ENCODE results near the gene TMEM54. TPM values are rescaled to one million over a fixed set of nuclear protein-coding genes. Genes with fewer than 3 reads are reported as not detected.
A peak's percentile ranks its signal among the peaks of the same experiment; 100 is the strongest.

Gene TMEM54, protein sequence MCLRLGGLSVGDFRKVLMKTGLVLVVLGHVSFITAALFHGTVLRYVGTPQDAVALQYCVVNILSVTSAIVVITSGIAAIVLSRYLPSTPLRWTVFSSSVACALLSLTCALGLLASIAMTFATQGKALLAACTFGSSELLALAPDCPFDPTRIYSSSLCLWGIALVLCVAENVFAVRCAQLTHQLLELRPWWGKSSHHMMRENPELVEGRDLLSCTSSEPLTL
- 6.3 and 30.7 TPM in 2 replicates for total RNA-seq (2014; rRNA removed; shearing (Covaris generic); ENCODE audit: low replicate concordance)

DNA sequence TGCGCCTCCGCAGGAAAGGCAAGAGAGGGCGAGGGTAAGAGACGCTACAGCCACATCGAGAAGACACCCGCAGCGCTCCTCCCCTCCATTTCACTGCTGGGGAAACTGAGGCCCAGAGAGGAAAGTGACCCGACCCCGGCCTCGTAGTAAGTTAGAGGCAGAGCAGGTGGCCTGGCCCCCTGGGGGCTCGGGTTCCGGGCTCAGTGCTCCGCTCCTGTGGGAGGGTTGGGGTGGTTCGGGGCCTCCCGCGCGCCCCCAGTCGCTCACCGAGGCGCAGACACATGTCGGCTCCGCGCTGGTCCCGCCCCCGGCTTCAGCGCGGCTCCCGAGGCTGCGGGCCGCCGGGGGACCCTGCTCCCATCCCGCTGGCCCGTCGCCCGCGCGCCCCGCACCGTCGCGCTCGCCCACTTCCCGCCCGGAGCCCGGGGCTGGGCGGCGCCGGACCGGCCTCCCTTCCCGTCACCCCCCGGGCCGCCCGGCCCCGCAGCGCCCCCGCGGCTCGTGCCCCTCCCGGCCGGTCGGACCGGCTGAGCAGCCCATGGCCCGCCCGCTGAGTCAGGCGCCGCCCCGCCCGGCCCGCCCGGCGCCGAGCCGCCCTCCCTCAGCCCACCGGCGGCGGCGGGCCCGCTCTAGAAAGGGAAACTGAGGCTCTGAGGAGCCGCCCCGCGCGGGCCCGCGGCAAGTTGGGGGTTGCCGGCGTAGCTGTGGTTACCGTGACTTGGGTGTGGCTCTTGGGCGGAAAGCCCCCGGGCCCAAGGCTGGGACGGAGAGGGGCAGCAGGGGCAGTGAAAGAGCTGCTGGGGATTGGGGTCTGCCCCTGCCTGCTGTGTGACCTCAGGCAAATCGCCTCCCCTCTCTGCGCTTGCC is at the start of gene TMEM54:
TSS of gene TMEM54 (minus strand) at position 434 of the 867 bp plus-strand sequence. CDS start at position 283, 151 bp downstream.
- Histone ChIP-seq H3K4me3 (peak within 1 kb of the TSS; percentile 47), H3K36me3 (no peaks in the 10 kb centered on the region), H3K27me3 (no peaks in the 10 kb centered on the region), H3K9me3 (no peaks in the 10 kb centered on the region)
- peak; percentile 62 for DNase-seq

GRCh38 chr1:32949519-32949918 is 48.3 kb upstream of the TMEM54 start:
- Histone ChIP-seq H3K36me3 (peaks cover 6% of the 10 kb centered on the region), H3K27me3 (no peaks in the 10 kb centered on the region), H3K4me3 (no peak overlapping the region), H3K9me3 (no peaks in the 10 kb centered on the region)
- DNase-seq: no peak

- H3K27me3 ChIP-seq: no peaks in the 10 kb centered on the region
- DNase-seq: no peak
- H3K36me3 ChIP-seq: peaks cover 12% of the 10 kb centered on the region
- H3K9me3 ChIP-seq: no peaks in the 10 kb centered on the region
- H3K4me3 ChIP-seq: no peak overlapping the region
Observed at GRCh38 chr1:32948905-32949304, 47.7 kb upstream of the TMEM54 start.

- Histone ChIP-seq H3K36me3 (peaks cover 17% of the 10 kb centered on the region), H3K4me3 (no peak overlapping the region), H3K9me3 (no peaks in the 10 kb centered on the region), H3K27me3 (no peaks in the 10 kb centered on the region)
- DNase-seq: no peak
Observed at GRCh38 chr1:32948390-32948722, 47.2 kb upstream of the TMEM54 start.

GRCh38 chr1:32947669-32948389 is 46.6 kb upstream of the TMEM54 start:
- no peak overlapping the region for H3K4me3 ChIP-seq
- no peaks in the 10 kb centered on the region for H3K27me3 ChIP-seq
- peaks cover 19% of the 10 kb centered on the region for H3K36me3 ChIP-seq
- no peak for DNase-seq
- H3K9me3 ChIP-seq: no peaks in the 10 kb centered on the region

DNA sequence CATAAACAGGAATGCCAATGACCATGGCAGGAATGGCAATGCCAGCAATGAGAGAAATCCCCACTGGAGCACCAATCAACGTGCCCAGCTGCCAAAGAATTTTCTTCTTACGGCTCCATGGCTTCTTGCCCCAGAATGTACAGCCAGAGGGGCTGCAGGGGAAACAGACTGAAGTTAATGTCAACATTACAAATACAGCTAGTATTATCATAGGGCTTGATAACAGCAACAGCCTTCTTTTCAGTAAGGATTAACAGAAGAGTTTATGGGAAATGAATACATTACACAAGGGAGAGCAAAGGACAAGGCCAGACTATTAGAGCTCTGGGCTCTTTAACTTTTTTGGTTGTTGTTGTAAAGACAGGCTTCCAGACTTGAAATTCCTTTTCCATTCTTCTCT is 45.2 kb upstream of the TMEM54 start:
- Histone ChIP-seq H3K9me3 (no peaks in the 10 kb centered on the region), H3K36me3 (peaks cover 27% of the 10 kb centered on the region), H3K4me3 (no peak overlapping the region), H3K27me3 (no peaks in the 10 kb centered on the region)
- DNase-seq: no peak

- no peaks in the 10 kb centered on the region for H3K27me3 ChIP-seq
- H3K4me3 ChIP-seq: no peak overlapping the region
- no peaks in the 10 kb centered on the region for H3K9me3 ChIP-seq
- no peak for DNase-seq
- H3K36me3 ChIP-seq: peaks cover 33% of the 10 kb centered on the region
Observed at GRCh38 chr1:32944180-32944579, 43.0 kb upstream of the TMEM54 start.

DNA sequence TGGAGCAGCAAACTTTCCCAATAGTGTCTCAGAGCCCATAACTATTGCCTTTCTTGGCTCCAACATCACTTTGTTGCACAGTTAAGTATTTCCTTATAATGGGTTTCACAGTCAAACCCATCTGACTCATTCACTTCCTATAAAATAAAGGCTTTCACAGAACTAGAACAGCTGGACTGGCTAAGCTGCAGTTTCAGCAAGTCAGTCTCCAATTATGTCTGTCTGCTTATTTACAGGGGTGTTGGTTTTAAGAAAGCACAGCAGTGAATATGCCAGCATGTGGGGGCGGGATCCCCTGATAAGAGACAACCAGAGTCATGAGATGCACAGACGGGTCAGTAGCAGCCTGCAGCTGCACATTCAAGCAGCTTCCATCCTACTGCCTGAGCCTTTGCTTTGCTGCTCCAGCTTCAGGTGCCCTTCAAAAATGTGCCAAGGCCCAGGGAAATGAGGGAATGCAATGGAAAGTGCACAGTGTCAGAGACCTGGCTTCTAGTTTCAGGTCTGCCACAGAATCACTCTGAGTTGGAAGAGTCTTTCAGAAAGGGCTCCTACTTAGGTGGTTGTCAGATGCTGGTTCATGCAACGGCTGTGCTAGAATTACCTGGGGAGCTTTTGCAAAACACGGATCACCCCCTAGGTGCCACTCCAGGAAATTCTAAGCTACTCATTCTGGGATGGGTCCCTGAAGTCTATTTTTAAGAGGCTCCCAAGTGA is 38.6 kb upstream of the TMEM54 start:
- DNase-seq: peak; percentile 87

DNA sequence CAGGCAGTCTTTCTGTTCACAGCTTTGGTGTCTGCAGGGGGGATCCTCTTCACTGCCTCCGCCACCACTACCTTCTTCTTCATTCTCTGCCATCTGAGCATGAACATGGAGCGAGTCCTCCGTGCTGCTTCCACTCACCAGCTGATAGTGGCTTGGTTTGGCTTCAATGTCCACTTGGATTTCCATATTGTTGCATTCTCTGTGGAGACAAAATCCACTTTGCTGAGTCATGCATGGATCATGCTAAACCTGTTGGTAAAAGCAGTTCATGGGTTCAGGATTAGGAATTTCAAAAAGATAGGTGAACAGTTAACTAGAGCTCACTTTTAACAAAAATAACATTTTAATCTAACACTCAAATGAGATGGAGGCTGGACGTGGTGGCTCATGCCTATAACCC is 35.9 kb upstream of the TMEM54 start:
- H3K27me3 ChIP-seq: no peaks in the 10 kb centered on the region
- H3K4me3 ChIP-seq: no peak overlapping the region
- DNase-seq: no peak
- peaks cover 37% of the 10 kb centered on the region for H3K36me3 ChIP-seq
- H3K9me3 ChIP-seq: no peaks in the 10 kb centered on the region

More for the DNA sequence above, 38.6 kb upstream of the TMEM54 start:
- Histone ChIP-seq H3K4me3 (no peak overlapping the region), H3K36me3 (peaks cover 50% of the 10 kb centered on the region), H3K27me3 (no peaks in the 10 kb centered on the region), H3K9me3 (no peaks in the 10 kb centered on the region)

GRCh38 chr1:32934535-32934934 is 33.3 kb upstream of the TMEM54 start:
- Histone ChIP-seq H3K36me3 (peaks cover 27% of the 10 kb centered on the region), H3K27me3 (no peaks in the 10 kb centered on the region), H3K9me3 (no peaks in the 10 kb centered on the region), H3K4me3 (no peak overlapping the region)
- no peak for DNase-seq

DNA sequence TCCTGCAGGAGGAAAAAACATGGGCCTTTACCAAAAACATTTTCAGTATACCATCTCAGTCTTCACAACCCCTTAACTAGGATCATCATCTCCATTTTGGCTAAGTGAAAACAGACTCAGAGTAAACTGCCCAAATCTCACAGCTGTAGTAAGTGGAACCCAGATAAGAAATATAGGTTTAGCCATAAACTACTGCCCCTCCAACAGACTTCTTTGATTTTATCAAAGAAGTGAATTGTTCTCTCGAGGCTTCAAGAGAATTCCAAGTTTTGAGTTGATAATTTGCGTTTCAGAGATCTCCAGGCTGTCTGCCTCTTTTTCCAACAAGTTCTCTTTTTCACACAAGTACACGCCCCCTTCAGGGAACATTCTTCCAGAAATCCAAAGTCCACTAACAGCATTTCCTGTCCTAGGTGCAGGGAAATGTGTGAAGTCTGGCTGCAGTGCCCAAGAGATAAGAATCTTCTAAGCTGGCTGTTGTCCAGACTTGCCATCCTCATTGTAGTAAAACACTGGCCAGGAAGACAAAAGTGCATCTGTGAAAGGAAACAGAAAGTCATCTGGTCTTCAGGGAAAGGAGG is 32.6 kb upstream of the TMEM54 start:
- no peak overlapping the region for H3K4me3 ChIP-seq
- DNase-seq: no peak
- H3K27me3 ChIP-seq: no peaks in the 10 kb centered on the region
- H3K36me3 ChIP-seq: peaks cover 27% of the 10 kb centered on the region
- H3K9me3 ChIP-seq: no peaks in the 10 kb centered on the region

DNA sequence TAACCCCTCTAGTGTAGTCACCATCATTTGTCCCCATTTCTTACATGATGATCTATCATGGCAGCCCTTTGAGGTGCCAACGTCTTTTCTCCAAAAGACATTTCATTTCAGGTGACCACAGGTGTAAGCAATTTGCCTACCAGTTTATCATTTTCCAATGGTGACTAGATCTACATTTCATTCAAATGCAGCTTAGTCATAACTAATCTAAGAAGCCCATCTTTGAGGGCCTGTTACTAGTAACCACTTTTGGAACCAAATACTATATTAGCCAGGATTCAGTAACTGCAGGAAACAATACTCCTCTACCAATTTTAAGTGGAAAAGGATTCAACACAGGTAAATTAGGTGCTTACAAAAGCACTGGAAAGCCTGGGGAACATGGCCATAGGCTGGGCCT is 30.6 kb upstream of the TMEM54 start:
- Histone ChIP-seq H3K36me3 (peaks cover 14% of the 10 kb centered on the region), H3K9me3 (no peaks in the 10 kb centered on the region), H3K27me3 (no peaks in the 10 kb centered on the region), H3K4me3 (no peak overlapping the region)
- no peak for DNase-seq

GRCh38 chr1:32929366-32929765 is 28.2 kb upstream of the TMEM54 start:
- Histone ChIP-seq H3K4me3 (no peak overlapping the region), H3K36me3 (peaks cover 6% of the 10 kb centered on the region), H3K9me3 (no peaks in the 10 kb centered on the region), H3K27me3 (no peaks in the 10 kb centered on the region)
- DNase-seq: no peak

DNA sequence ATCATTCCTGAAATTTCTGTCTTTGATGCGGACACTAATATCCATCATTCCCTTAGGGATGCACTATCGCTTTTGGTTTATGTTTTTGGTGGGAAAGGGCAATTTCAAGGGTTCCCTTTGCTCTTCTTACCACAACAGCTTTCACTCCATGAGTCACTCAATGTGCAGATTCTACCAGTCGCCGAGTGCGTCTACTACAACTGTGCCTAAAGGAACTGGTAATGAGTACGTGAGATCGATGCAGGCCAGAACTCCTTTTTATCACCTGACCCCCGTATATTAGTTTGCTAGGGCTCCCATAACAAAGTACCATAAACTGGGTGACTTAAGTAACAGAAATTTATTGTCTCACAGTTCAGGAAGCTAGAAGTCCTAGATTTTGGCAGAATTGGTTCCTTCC is 27.5 kb upstream of the TMEM54 start:
- H3K9me3 ChIP-seq: no peaks in the 10 kb centered on the region
- no peak overlapping the region for H3K4me3 ChIP-seq
- H3K27me3 ChIP-seq: no peaks in the 10 kb centered on the region
- DNase-seq: no peak
- H3K36me3 ChIP-seq: peaks cover 2% of the 10 kb centered on the region; the same call in 1 of the 2 replicates

DNA sequence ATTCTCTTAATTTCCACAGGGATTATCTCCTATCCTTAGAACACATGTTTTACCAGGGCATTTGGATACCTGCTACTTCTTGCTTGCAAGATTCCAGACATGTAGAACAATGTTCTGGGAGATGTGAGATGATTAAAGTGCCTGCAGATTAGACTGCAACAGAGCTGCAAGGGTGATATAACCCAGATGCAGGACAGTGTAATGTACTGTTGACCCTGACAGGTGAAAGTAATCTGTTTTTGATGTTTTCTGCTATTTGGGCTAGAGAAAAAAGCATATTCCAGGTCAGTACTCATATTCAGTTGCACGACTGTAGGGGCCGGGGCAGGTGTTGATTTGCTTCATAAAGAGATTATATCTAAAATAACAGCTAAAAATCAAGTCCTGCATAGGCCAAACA is 27.1 kb upstream of the TMEM54 start:
- Histone ChIP-seq H3K4me3 (no peak overlapping the region), H3K27me3 (no peaks in the 10 kb centered on the region), H3K9me3 (no peaks in the 10 kb centered on the region), H3K36me3 (no peaks in the 10 kb centered on the region; the same call in 1 of the 2 replicates)
- DNase-seq: no peak

- H3K27me3 ChIP-seq: no peaks in the 10 kb centered on the region
- H3K4me3 ChIP-seq: no peak overlapping the region
- H3K9me3 ChIP-seq: no peaks in the 10 kb centered on the region
- no peak for DNase-seq
- H3K36me3 ChIP-seq: no peaks in the 10 kb centered on the region
Observed at GRCh38 chr1:32927441-32927840, 26.3 kb upstream of the TMEM54 start.
